Measurements from ENCODE around the gene MVB12B. TPM values are rescaled to one million over a fixed set of nuclear protein-coding genes. Genes with fewer than 3 reads are reported as not detected.

Gene MVB12B
- total RNA-seq, 4 donors from 2014 or later, result 6.1 to 18.0 (median 13.2) TPM

- Histone ChIP-seq H3K27ac (peak overlapping the region; percentile 53 to 73 (median 56)), H3K27me3 (no peaks in the 10 kb centered on the region), H3K4me3 (no peak overlapping the region), H3K9me3 (no peaks in the 10 kb centered on the region), H3K4me1 (peaks cover 43 to 44% of the 10 kb centered on the region in 2 donors), H3K36me3 (no peaks in the 10 kb centered on the region)
- intact Hi-C loops (cut with DNase I; ENCODE audit: low total_unique reads) (no loop called here), in situ Hi-C loops (cut with MboI; ENCODE audit: low sequenced_read_pairs in 4 of 4) (no loop called here)
- ATAC-seq, result no peak
- no peak for DNase-seq
- TF ChIP-seq CTCF (IDR thresholded peaks at IDR 0.05 in 4 of 5, conservative IDR thresholded peaks at IDR 0.05 in 1 of 5) (no peak), POLR2A (IDR thresholded peaks at IDR 0.05) (no peak)
Measured at GRCh38 chr9:126420135-126420534, 93.5 kb downstream of the MVB12B start.

- H3K27me3 ChIP-seq, result no peaks in the 10 kb centered on the region
- peak overlapping the region in 3 of 4 donors; percentile 59 to 73 (median 63) for H3K27ac ChIP-seq
- no peaks in the 10 kb centered on the region for H3K9me3 ChIP-seq
- in situ Hi-C loops (cut with MboI; ENCODE audit: low sequenced_read_pairs in 4 of 4) (no loop called here), intact Hi-C loops (cut with DNase I; ENCODE audit: low total_unique reads) (no loop called here)
- no peak overlapping the region for H3K4me3 ChIP-seq
- TF ChIP-seq POLR2A (IDR thresholded peaks at IDR 0.05), result no peak
- no peak for TF ChIP-seq CTCF (IDR thresholded peaks at IDR 0.05 in 4 of 5, conservative IDR thresholded peaks at IDR 0.05 in 1 of 5)
- no peak for ATAC-seq
- peaks cover 43 to 44% of the 10 kb centered on the region in 2 donors for H3K4me1 ChIP-seq
- no peaks in the 10 kb centered on the region for H3K36me3 ChIP-seq
- no peak for DNase-seq
Measured at GRCh38 chr9:126420643-126421564, 94.3 kb downstream of the MVB12B start.

GRCh38 chr9:126421567-126422428 lies 95.2 kb downstream of the MVB12B start:
- Histone ChIP-seq H3K9me3 (no peaks in the 10 kb centered on the region), H3K27me3 (no peaks in the 10 kb centered on the region), H3K27ac (peak overlapping the region; percentile 59 to 70 (median 66)), H3K36me3 (no peaks in the 10 kb centered on the region), H3K4me3 (no peak overlapping the region), H3K4me1 (peaks cover 43 to 44% of the 10 kb centered on the region in 2 donors)
- ATAC-seq (peak; percentile 56 to 72), DNase-seq (peak; percentile 23 to 59)
- intact Hi-C loops (cut with DNase I; ENCODE audit: low total_unique reads), result no loop called here
- no peak for TF ChIP-seq CTCF (IDR thresholded peaks at IDR 0.05 in 4 of 5, conservative IDR thresholded peaks at IDR 0.05 in 1 of 5)
- TF ChIP-seq POLR2A (IDR thresholded peaks at IDR 0.05), result no peak
- in situ Hi-C loops (cut with MboI; ENCODE audit: low sequenced_read_pairs in 4 of 4), result no loop called here

- ATAC-seq (no peak), DNase-seq (no peak)
- Histone ChIP-seq H3K4me3 (no peak overlapping the region), H3K4me1 (peaks cover 43 to 44% of the 10 kb centered on the region in 2 donors), H3K9me3 (no peaks in the 10 kb centered on the region), H3K27me3 (no peaks in the 10 kb centered on the region), H3K27ac (no peak overlapping the region), H3K36me3 (no peaks in the 10 kb centered on the region)
- in situ Hi-C loops (cut with MboI; ENCODE audit: low sequenced_read_pairs in 4 of 4), result no loop called here
- no peak for TF ChIP-seq POLR2A (IDR thresholded peaks at IDR 0.05)
- TF ChIP-seq CTCF (IDR thresholded peaks at IDR 0.05 in 4 of 5, conservative IDR thresholded peaks at IDR 0.05 in 1 of 5), result no peak
- intact Hi-C loops (cut with DNase I; ENCODE audit: low total_unique reads), result no loop called here
Measured at GRCh38 chr9:126423142-126423915, 96.7 kb downstream of the MVB12B start.
